ENCODE measurements around the gene ZFP36. TPM values are rescaled to one million over a fixed set of nuclear protein-coding genes. Genes with fewer than 3 reads are reported as not detected.

Gene ZFP36
- total and polyA plus RNA-seq, 2 of the 8 experiments (the other 6 are each of a cell fraction or from before 2014, with no cell fraction given): 4.0 to 10.9 TPM

DNA sequence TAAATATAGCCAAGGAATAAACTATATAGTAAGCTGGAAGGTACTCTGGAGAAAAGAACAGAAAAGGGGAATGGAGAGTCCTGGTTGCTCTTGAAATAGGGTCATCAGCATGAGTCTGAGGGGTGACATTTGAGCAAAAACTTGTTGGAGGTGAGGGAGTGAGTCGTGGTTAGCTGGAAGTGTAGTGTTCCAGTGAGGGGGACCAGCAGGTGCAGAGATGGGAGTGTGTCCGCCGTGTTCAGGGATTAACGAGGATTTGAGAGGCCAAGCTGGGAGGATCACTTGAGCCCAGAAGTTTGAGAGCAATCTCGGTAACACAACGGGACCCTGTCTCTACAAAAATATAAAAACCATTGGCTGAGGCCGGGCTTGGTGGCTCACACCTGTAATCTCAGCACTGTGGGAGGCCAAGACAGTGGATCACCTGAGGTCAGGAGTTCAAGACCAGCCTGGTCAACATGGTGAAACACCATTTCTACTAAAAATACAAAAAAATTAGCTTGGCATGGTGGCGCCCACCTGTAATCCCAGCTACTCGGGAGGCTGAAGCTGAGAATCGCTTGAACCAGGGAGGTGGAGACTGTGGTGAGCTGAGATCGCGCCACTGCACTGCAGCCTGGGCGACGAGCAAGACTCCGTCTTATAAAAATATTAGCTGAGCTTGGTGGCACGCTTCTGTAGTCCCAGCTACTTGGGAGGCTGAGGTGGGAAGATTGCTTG lies 39.9 kb downstream of the ZFP36 start (continued):
- TF ChIP-seq BCL11A (IDR thresholded peaks at IDR 0.05; ENCODE audit: low read depth in 2 of 2, low read length in 2 of 2) (no peak), GTF2F1 (IDR thresholded peaks at IDR 0.05; ENCODE audit: borderline replicate concordance, low read depth, low read length) (no peak), MAFK (IDR thresholded peaks at IDR 0.05; ENCODE audit: low read depth, low read length) (no peak)

Data from H1 (cell line).